ENCODE results near the gene FRAT1. TPM values are rescaled to one million over a fixed set of nuclear protein-coding genes. Genes with fewer than 3 reads are reported as not detected.

Gene FRAT1
- total RNA-seq, 1 donor from 2014 or later, result 5.3 TPM

DNA sequence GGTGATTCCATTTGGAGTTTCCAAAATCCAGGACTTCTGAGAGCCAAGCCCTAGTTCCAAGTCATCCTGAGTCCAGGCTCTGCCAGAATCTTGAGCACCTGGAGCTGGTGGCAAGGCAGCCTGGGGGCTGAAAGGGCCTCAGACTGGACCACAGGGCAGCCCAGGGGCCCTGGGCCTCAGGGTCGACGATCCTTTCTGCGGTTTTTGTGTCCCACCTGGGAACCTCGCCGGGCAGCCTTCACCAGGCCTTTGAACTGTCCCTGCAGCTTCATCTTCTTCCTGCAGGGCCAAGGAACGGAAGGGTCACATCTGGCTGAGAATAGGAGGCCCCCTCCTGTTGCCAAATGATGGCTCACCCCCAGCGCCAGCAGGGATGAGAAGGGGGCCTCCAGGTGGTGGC, 37.8 kb downstream of the FRAT1 start:
- ATAC-seq (ENCODE audit: poor library complexity), result no peak
- no peak for DNase-seq
- intact Hi-C loops (cut with DNase I), result no loop called here

DNA sequence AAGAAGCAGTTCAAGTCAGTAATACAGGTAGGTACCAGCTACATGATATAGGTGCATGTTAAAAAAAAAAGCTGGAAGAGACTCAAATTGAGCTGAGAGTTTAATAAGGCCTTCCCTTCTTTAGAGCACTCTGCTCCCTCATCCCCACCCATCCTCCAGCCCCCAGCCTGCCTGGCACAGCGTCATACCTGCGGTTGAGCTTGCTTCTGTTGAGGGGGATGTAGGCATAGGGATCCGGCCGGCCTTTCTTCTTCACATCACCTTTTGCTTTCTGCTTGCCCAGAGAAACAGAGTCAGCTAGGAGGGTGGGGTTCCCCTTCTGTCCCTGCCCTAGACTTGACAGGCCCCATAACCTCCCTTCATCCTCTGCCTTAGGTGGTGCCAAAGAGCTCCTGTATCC, 39.3 kb downstream of the FRAT1 start:
- no peak for ATAC-seq (ENCODE audit: poor library complexity)
- intact Hi-C loops (cut with DNase I), result no loop called here
- no peak for DNase-seq

DNA sequence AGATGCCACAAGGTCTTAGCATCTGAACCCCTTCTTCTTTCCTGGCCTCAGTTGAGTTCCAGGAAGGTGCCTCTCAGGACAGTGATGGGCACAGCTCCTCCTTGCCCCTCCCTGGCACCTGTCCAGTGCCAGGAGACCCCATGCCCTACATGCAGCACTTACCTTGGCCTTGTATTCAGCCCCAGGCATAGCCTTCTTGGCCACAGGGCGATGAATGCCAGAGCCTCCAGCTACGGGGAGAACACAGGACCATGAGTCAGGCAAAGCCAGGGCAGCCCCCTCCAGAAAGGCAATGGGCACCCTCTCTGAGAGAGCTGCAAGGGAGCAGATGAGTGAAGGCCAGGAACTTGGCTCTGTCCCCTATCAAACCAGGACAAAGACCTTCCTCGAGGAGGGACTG, 39.7 kb downstream of the FRAT1 start:
- DNase-seq, result no peak
- intact Hi-C loops (cut with DNase I), result no loop called here
- no peak for ATAC-seq (ENCODE audit: poor library complexity)

DNA sequence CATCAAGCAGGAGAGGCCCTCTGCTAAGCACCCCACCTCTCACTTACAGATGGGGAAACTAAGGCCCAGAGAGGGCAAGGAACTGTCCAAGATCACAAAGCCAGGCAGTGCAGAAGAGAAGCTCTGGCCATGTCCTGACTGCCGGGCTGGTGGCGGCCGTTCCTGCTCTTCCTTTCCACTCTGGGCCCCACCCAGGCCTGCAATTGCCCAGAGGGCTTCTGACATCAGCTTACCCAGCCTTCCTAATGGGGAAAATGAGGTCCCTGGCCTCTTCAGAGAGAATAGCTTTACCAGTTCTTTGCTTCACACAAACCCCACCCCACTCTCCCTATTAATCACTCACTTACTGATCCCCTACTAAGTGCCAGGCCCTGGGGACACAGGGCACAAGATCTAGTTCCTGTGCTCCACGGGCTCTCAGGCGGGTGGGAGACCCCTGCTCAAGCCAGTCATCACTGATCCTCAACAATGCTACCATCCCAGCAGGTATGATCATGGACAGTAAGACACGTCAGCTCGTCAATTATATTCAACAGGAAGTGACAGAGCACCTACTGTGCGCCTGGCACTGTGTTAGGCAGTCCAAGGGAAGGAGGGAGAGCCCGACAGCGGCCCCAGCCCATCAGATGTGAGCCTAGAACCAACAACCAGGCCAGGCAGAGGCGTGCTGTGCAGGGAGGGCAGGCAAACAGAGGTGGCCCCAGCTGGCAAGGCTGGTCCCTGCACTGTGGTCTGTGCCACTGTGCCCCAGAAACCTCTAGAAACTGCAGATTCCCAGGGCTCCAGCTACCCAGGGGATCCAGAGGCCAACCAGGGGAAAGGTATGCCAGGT, 41.9 kb downstream of the FRAT1 start:
- no peak for ATAC-seq (ENCODE audit: poor library complexity)

DNA sequence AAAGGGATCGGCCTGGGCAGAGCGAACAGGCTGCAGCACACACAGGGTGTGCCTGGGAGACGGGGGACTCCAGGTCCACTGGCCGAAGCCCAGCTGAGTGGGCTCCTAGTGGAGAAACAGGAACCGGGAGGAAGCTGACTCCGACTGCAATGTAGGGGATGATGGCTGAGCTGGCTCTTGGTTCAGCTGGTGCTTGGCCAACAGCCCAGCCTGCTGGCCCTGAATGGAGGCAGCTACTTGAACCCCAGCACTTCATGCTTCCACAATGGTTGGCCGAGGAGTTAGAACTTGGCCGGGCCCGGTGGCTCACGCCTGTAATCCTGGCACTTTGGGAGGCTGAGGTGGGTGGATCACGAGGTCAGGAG, 42.4 kb downstream of the FRAT1 start:
- ATAC-seq (ENCODE audit: poor library complexity) (peak; percentile 34), DNase-seq (peak; percentile 62)
- intact Hi-C loops (cut with DNase I), result no loop called here

More for the DNA sequence above, 41.9 kb downstream of the FRAT1 start:
- DNase-seq, result no peak
- intact Hi-C loops (cut with DNase I), result no loop called here

DNA sequence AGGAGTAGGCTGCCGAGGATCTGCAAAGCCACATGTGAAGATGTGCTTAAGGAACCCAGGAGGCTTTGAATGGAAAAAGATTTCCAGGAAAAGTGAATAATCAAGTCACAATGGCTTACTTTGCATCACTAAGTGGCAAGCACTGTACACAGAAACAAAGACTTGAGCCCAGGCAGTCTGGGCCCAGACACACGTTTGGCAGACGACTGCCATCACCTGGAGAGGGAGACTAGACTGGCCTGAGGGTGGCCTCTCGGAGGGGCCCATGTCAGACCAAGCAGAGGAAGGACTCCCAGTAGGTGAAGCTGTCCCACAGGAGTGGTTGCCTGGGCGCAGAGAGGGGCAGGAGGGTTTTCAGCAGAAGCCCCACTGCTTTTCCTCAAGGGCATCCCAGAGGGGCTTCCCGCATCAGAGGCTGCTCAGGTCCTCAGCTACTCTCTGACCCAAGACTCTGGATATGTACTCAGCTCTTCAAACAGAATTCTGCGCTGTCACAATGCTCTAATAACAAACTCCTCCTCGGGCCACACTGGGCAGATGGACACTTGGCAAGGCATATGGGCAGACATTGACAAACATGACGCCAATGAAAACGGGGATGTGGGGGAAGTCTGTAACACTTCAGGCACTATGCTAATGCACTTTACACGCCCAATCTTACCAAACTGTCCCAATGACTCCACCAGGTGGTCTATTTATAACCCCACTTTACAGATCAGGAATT, 43.4 kb downstream of the FRAT1 start:
- ATAC-seq (ENCODE audit: poor library complexity) (no peak), DNase-seq (no peak)
- intact Hi-C loops (cut with DNase I), result no loop called here

DNA sequence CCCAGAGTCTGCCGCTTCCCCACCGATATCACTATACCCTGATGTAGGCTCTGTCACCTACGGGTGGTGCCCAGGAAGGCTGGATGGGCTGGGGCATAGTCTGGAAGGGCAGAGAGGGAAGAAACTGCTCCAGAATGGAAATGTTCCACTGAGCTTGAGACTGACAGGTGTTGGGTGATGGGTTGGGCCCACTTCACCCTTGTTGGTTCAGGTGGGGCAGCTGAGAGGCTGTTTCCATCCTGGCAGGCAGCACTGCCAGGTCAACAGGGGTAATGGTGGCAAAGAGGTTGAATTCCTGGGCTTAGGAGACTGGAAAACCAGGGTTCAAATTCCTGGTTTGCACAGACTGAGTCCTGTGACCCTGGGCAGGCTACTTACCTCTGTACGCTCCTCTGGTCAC, 44.0 kb downstream of the FRAT1 start:
- intact Hi-C loops (cut with DNase I), result no loop called here
- no peak for ATAC-seq (ENCODE audit: poor library complexity)
- DNase-seq, result no peak

DNA sequence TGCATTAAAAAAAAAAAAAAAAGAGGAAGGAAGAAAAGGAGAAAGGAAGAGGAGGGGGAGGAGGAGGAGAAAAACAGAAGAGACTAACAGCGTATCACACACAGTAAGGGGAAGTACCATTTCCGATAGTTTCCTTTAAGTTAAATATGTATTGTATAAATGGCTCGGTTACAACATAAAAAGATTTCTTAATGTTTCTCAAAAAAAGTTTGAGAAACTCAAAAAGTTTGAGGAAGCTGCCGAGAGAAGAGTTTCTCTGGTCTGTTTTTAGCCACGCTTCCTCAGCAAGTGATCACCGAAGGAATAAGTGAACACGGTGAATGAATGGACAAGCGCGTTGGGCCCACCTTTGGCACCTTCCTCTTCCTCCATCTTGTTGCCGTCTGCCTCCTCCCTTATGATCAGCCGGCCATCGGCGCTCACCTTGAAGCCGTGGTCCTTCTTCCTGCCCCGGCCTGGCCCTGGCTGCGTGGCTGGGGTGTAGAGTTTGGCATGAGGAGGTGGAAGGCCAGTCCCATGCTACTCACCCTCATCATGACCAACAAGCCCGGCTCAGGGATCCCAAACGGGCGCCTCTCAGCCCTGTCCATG, 46.8 kb downstream of the FRAT1 start:
- intact Hi-C loops (cut with DNase I), result no loop called here
- peak; percentile 50 for ATAC-seq (ENCODE audit: poor library complexity)
- peak; percentile 51 for DNase-seq

DNA sequence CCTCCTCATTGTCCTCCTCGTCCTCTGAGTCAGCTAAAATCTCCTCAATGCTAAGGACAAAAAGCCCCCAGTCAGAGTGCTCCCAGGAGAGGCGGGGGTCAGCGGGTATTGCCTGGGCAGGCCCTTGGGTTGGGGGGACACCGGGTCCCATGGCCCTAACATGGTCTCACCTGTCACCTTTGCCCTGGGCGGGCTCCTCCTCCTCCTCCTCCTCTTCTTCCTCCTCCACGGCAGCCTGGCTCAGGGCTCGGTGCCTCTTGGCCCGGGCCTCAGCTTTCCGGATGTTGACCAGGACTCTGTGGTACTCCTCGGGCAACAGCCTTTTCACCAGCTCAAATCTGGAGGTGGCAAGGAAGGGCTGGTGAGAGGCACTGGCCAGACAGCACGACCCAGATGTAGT, 47.5 kb downstream of the FRAT1 start:
- no peak for DNase-seq
- no peak for ATAC-seq (ENCODE audit: poor library complexity)
- intact Hi-C loops (cut with DNase I), result no loop called here

DNA sequence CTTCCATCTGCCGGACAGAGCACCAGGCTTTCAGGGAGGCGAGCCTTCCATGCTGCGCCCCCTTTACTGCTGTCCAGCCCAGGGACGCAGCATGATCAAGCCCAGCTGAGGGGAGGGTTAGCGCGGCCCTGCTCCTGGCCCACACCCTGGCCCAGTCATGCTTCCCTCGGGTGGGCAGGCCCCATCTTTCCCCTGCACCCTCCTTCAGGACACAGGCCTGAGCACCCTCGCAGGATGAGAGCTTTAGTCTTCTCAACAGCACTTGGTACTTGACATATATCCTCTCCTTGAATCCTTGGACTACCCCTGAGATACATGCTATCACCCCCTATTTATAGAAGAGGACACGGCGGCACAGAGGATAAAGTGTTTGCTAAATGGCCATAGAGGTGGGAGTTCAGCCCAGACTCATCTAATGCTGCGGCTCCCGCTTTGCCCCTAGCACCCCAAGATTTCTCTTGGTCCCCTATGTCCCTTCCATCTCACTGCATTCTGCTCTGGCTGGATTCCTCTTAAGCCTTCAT, 48.1 kb downstream of the FRAT1 start:
- no peak for DNase-seq
- peak; percentile 7 for ATAC-seq (ENCODE audit: poor library complexity)
- intact Hi-C loops (cut with DNase I), result no loop called here

Other genes with a start within 250 kb of the FRAT1 start
- 0.16 TPM for gene SLIT1, start 133.3 kb upstream of the FRAT1 start, total RNA-seq
- gene ARHGAP19, start 26.6 kb upstream of the FRAT1 start, total RNA-seq, result 5.9 TPM
- gene FRAT2, start 15.5 kb downstream of the FRAT1 start, total RNA-seq, result 8.4 TPM
- gene RRP12, start 82.1 kb downstream of the FRAT1 start, total RNA-seq, result 10.9 TPM
- gene PGAM1, start 106.9 kb downstream of the FRAT1 start, total RNA-seq, result 187 TPM
- gene EXOSC1, start 126.7 kb downstream of the FRAT1 start, total RNA-seq, result 14.5 TPM
- 18.5 TPM for gene ZDHHC16, start 126.9 kb downstream of the FRAT1 start, total RNA-seq
- 34.0 TPM for gene MMS19, start 179.2 kb downstream of the FRAT1 start, total RNA-seq
- gene UBTD1, start 179.7 kb downstream of the FRAT1 start, total RNA-seq, result 26.7 TPM

Measured in Right ventricle myocardium superior (tissue), 1 donor.